ENCODE data around the gene NPTX1.

NPTX1 gene

GRCh38 chr17:80477647-80478478 lies 1.5 kb upstream of the NPTX1 start:
- no peak for DNase-seq

GRCh38 chr17:80476877-80477646 lies 655 bp upstream of the NPTX1 start:
- no peak for DNase-seq

- DNase-seq = no peak
Measured at GRCh38 chr17:80474961-80475909, 1.2 kb downstream of the NPTX1 start.

GRCh38 chr17:80474231-80474960 lies 2.0 kb downstream of the NPTX1 start:
- DNase-seq = no peak

GRCh38 chr17:80473701-80474100 lies 2.7 kb downstream of the NPTX1 start:
- no peak for DNase-seq

GRCh38 chr17:80472996-80473395 lies 3.4 kb downstream of the NPTX1 start:
- DNase-seq = no peak

GRCh38 chr17:80471922-80472321 lies 4.5 kb downstream of the NPTX1 start:
- DNase-seq = no peak

GRCh38 chr17:80470603-80471002 lies 5.8 kb downstream of the NPTX1 start:
- DNase-seq = no peak

- no peak for DNase-seq
Measured at GRCh38 chr17:80469667-80470066, 6.7 kb downstream of the NPTX1 start.

GRCh38 chr17:80468781-80469493 lies 7.5 kb downstream of the NPTX1 start:
- no peak for DNase-seq

GRCh38 chr17:80468242-80468641 lies 8.2 kb downstream of the NPTX1 start:
- no peak for DNase-seq

- no peak for DNase-seq
Measured at GRCh38 chr17:80466188-80466705, 10.2 kb downstream of the NPTX1 start.

GRCh38 chr17:80465327-80465974 lies 11.0 kb downstream of the NPTX1 start:
- no peak for DNase-seq

- DNase-seq = no peak
Measured at GRCh38 chr17:80464486-80464885, 11.9 kb downstream of the NPTX1 start.

- DNase-seq = no peak
Measured at GRCh38 chr17:80463784-80464400, 12.5 kb downstream of the NPTX1 start.

GRCh38 chr17:80461528-80462160 lies 14.8 kb downstream of the NPTX1 start:
- no peak for DNase-seq

GRCh38 chr17:80460429-80460834 lies 16.0 kb downstream of the NPTX1 start:
- no peak for DNase-seq

GRCh38 chr17:80459234-80459633 lies 17.2 kb downstream of the NPTX1 start:
- DNase-seq = no peak

GRCh38 chr17:80458016-80458415 lies 18.4 kb downstream of the NPTX1 start:
- no peak for DNase-seq

Measured in NCI-H1694 (cell line).